Measurements from ENCODE around the gene CEP112.

GRCh38 chr17:66233023-66233753, 41.3 kb upstream of the CEP112 start:
- no peak for TF ChIP-seq EZH2 (IDR thresholded peaks at IDR 0.05)
- TF ChIP-seq FOXP2 (optimal IDR thresholded peaks at IDR 0.05; ENCODE audit: control extremely low read depth, extremely low read length, insufficient read depth) = no peak

All from SK-N-MC (cell line).